Endothelial cell of umbilical vein (primary cell): ENCODE measurements around the gene SPDEF. TPM values are rescaled to one million over a fixed set of nuclear protein-coding genes. Genes with fewer than 3 reads are reported as not detected.

ENCODE experiments used
- BruUV-seq: library from RNA; stranded (reverse); fragments of 400-500 nt; replicated peaks from 2 replicates; lab custom pipeline; 2021; lab: Mats Ljungman, UMichigan
- CTCF ChIA-PET: fragments of 300-600, 350-600 bp; sonication (Branson Sonifier 250); formaldehyde crosslinking; loops from one replicate; lab custom pipeline; 2021; ENCODE audit warnings: antibody characterized with exemption, inconsistent platforms; lab: Charles Lee
- POLR2A ChIA-PET: fragments of 300-600, 350-600 bp; sonication (Branson Sonifier 250); formaldehyde crosslinking; loops from one replicate; lab custom pipeline; 2021; ENCODE audit warnings: antibody characterized with exemption, inconsistent platforms; lab: Charles Lee
- DNase-seq: peaks from one replicate; pipeline ENCODE4 v3.0.0-alpha.2; 2011; ENCODE audit warnings: low read depth, low spot score
- FAIRE-seq: peaks from 2 replicates; lab custom pipeline; 2011; peaks lifted over from hg19 to GRCh38; lab: Jason Lieb, UNC
- H2AFZ ChIP-seq: 2 replicates; pipeline ENCODE4 v1.6.0; 2012; ENCODE audit warnings: low read depth, low read length, control low read depth, inconsistent platforms
- H3K27ac ChIP-seq: 2 replicates; pipeline ENCODE4 v1.5.1; 2011; ENCODE audit warnings: low read depth, mild to moderate bottlenecking, control low read depth, low read length, moderate library complexity; ENCODE audit not compliant: insufficient read depth
- H3K27me3 ChIP-seq, 2 experiments: 2 replicates each; pipeline versions ENCODE4 v1.6.0 to v1.6.1; 2011; ENCODE audit warnings: low read length in 2 of 2, mixed read lengths in 1 of 2; ENCODE audit not compliant: control insufficient read depth in 2 of 2, insufficient read depth in 2 of 2
- H3K36me3 ChIP-seq, 2 experiments: 2 replicates in 1 of 2; 3 replicates in 1 of 2; pipeline ENCODE4 v1.5.1; 2011; ENCODE audit warnings: low read length in 2 of 2, mild to moderate bottlenecking in 1 of 2, moderate library complexity in 1 of 2; ENCODE audit not compliant: control insufficient read depth in 2 of 2, insufficient read depth in 2 of 2; ENCODE audit errors: extremely low read depth in 1 of 2
- H3K4me1 ChIP-seq: 3 replicates; pipeline ENCODE4 v1.5.1; 2011; ENCODE audit warnings: mild to moderate bottlenecking, low read length; ENCODE audit not compliant: control insufficient read depth, insufficient read depth; ENCODE audit errors: extremely low read depth
- H3K4me2 ChIP-seq: 2 replicates; pipeline ENCODE4 v1.6.1; 2011; ENCODE audit warnings: low read length, control low read depth, mixed read lengths; ENCODE audit not compliant: insufficient read depth
- H3K4me3 ChIP-seq, 3 experiments: fragments of 200-600 bp in 1 of 3; sonication (generic), shearing (Covaris generic) in 1 of 3; replicated peaks in 1 of 3; 2 replicates each; pipeline ENCODE4 v1.5.1; 2011 to 2016; ENCODE audit warnings: control low read depth in 3 of 3, low read length in 3 of 3, mild to moderate bottlenecking in 2 of 3, inconsistent platforms in 1 of 3, low read depth in 1 of 3, moderate library complexity in 1 of 3; ENCODE audit not compliant: insufficient read depth in 1 of 3
- H3K79me2 ChIP-seq: 2 replicates; pipeline ENCODE4 v1.6.0; 2012; ENCODE audit warnings: low read length, inconsistent platforms; ENCODE audit not compliant: control insufficient read depth, insufficient read depth
- H3K9ac ChIP-seq: replicated peaks from 2 replicates; pipeline ENCODE3; 2011; ENCODE audit warnings: low read length, control low read depth; ENCODE audit not compliant: insufficient read depth; ENCODE audit errors: extremely low read depth
- H3K9me1 ChIP-seq: replicated peaks from 3 replicates; pipeline ENCODE4 v1.6.0; 2011; ENCODE audit warnings: mild to moderate bottlenecking, low read length; ENCODE audit not compliant: control insufficient read depth, insufficient read depth; ENCODE audit errors: extremely low read depth
- H3K9me3 ChIP-seq: replicated peaks from 2 replicates; pipeline ENCODE4 v1.5.1; 2012; ENCODE audit warnings: low read length, inconsistent platforms; ENCODE audit not compliant: control insufficient read depth, insufficient read depth
- H4K20me1 ChIP-seq: replicated peaks from 2 replicates; pipeline ENCODE3; 2011; ENCODE audit warnings: mild to moderate bottlenecking, low read length; ENCODE audit not compliant: control insufficient read depth, insufficient read depth; ENCODE audit errors: extremely low read depth
- CTCF ChIP-seq, 2 donors: IDR thresholded peaks; 1 replicate in 1 of 2; 2 replicates in 1 of 2; pipeline ENCODE4 v1.5.1; 2011; ENCODE audit warnings: low read length in 2 of 2, mild to moderate bottlenecking in 2 of 2, moderate library complexity in 2 of 2, control low read depth in 1 of 2, inconsistent platforms in 1 of 2, low read depth in 1 of 2; ENCODE audit not compliant: insufficient read depth in 1 of 2; ENCODE audit errors: extremely low read depth in 1 of 2
- EZH2 ChIP-seq: IDR thresholded peaks from 2 replicates; pipeline ENCODE4 v1.6.1; 2012; ENCODE audit warnings: borderline replicate concordance, low read depth, mild to moderate bottlenecking, moderate library complexity, low read length, inconsistent platforms; ENCODE audit not compliant: severe bottlenecking
- FOS ChIP-seq: IDR thresholded peaks from 2 replicates; pipeline ENCODE4 v1.6.1; 2011; ENCODE audit warnings: mild to moderate bottlenecking, low read length, moderate library complexity, borderline replicate concordance; ENCODE audit not compliant: insufficient read depth
- GATA2 ChIP-seq: IDR thresholded peaks from 2 replicates; pipeline ENCODE4 v1.7.0; 2011; ENCODE audit warnings: low read depth, mild to moderate bottlenecking, moderate library complexity, mixed read lengths, low read length; ENCODE audit not compliant: insufficient read length, insufficient read depth
- JUN ChIP-seq: IDR thresholded peaks from 2 replicates; pipeline ENCODE4 v1.6.1; 2011; ENCODE audit warnings: borderline replicate concordance, low read depth; ENCODE audit not compliant: insufficient read length, insufficient read depth
- MYC ChIP-seq: IDR thresholded peaks from one replicate; pipeline ENCODE4 v1.6.1; 2011; ENCODE audit warnings: mild to moderate bottlenecking, low read depth, low read length
- POLR2A ChIP-seq: IDR thresholded peaks from 2 replicates; pipeline ENCODE4 v1.6.1; 2012; ENCODE audit warnings: low read depth, mild to moderate bottlenecking, control low read depth, low read length
- POLR2AphosphoS5 ChIP-seq: IDR thresholded peaks from 2 replicates; pipeline ENCODE4 v1.6.1; 2012; ENCODE audit warnings: low read depth, mild to moderate bottlenecking, control low read depth, low read length, moderate library complexity; ENCODE audit not compliant: insufficient read depth
- dilution Hi-C: fragments of 300-500 bp; cut with MboI; formaldehyde crosslinking; loops from one replicate; pipeline ENCODE4 v1.15.0; 2019; ENCODE audit warnings: low sequenced_read_pairs; ENCODE audit not compliant: extremely low pct_ligation_motif_present
- intact Hi-C: fragments of 100-400 bp; cut with micrococcal nuclease; formaldehyde crosslinking; loops from one replicate; pipeline ENCODE4 v1.10.0; 2022
- polyA plus RNA-seq, 4 experiments: library from polyadenylated mRNA; depleted of rRNA in 3 of 4; stranded (reverse) in 3 of 4; unstranded in 1 of 4; fragments of >200 nt; gene quantifications; 2 replicates each; pipeline versions ENCODE4 v1.2.1 to v1.2.3, GENCODE V29; 2011 to 2012; ENCODE audit warnings: missing spikeins in 1 of 4
- total RNA-seq: library from RNA; stranded (reverse); gene quantifications from 2 replicates; pipeline ENCODE4 v1.2.3, GENCODE V29; 2021
- TF ChIP-seq, protein P1 (sequence below): IDR thresholded peaks from 2 replicates; pipeline ENCODE4 v1.6.1; 2011; ENCODE audit not compliant: insufficient read depth, insufficient read length

SPDEF gene
- total and polyA plus RNA-seq, 2 donors (not counting 3 experiments of a cell fraction or from before 2014, with no cell fraction given): not detected

- Histone ChIP-seq H3K4me3 (no peak overlapping the region), H3K4me2 (no peak overlapping the region), H3K9me1 (no peaks in the 10 kb centered on the region), H3K4me1 (no peaks in the 10 kb centered on the region), H3K9ac (no peak overlapping the region), H3K27me3 (no peaks in the 10 kb centered on the region), H4K20me1 (no peaks in the 10 kb centered on the region), H3K27ac (no peak overlapping the region), H3K36me3 (no peaks in the 10 kb centered on the region), H2AFZ (no peak overlapping the region), H3K9me3 (no peaks in the 10 kb centered on the region), H3K79me2 (no peaks in the 10 kb centered on the region)
- intact Hi-C loops: no loop called here
- ChIA-PET POLR2A (no interaction called here), CTCF (interaction anchor here (1.1 kb wide), 1 partner anchor 27 kb away, joined by 3 read pairs; no protein-coding TSS in a partner anchor)
- dilution Hi-C loops: no loop called here
- FAIRE-seq: no peak
- TF ChIP-seq MYC (no peak), JUN (no peak), POLR2AphosphoS5 (no peak), FOS (no peak), GATA2 (no peak), EZH2 (no peak), POLR2A (no peak), CTCF (IDR thresholded peaks at IDR 0.05; ENCODE audit: extremely low read depth in 1 of 2, insufficient read depth in 1 of 2, low read depth in 1 of 2, low read length in 2 of 2) (no peak)
- TF ChIP-seq, protein P1, sequence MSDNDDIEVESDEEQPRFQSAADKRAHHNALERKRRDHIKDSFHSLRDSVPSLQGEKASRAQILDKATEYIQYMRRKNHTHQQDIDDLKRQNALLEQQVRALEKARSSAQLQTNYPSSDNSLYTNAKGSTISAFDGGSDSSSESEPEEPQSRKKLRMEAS: no peak
- BruUV-seq: no TSS peak
- DNase-seq: no peak
These were observed 2.4 kb downstream of the SPDEF start for GRCh38 chr6:34553750-34554149.
